Fibroblast of skin of left quadriceps (primary cell): ENCODE results near the gene NBL1.
A peak's percentile ranks its signal among the peaks of the same experiment; 100 is the strongest.

Source experiments
- DNase-seq, 2 experiments: peaks; one replicate each; pipeline ENCODE4 v3.0.0-alpha.2; 2013; ENCODE audit warnings: low read depth in 2 of 2

NBL1 gene

GRCh38 chr1:19670787-19671186 lies 26.7 kb downstream of the NBL1 start:
- no peak for DNase-seq

GRCh38 chr1:19672237-19672636 lies 28.1 kb downstream of the NBL1 start:
- DNase-seq: no peak

GRCh38 chr1:19675797-19676196 lies 31.7 kb downstream of the NBL1 start:
- DNase-seq: no peak

GRCh38 chr1:19676438-19676922 lies 32.4 kb downstream of the NBL1 start:
- peak; percentile 31 to 34 for DNase-seq

- no peak for DNase-seq
Observed at GRCh38 chr1:19678493-19678892, 34.4 kb downstream of the NBL1 start.

GRCh38 chr1:19678931-19679453 lies 34.9 kb downstream of the NBL1 start:
- DNase-seq: no peak

- DNase-seq: no peak
Observed at GRCh38 chr1:19679691-19680090, 35.6 kb downstream of the NBL1 start.

- no peak for DNase-seq
Observed at GRCh38 chr1:19680644-19681043, 36.5 kb downstream of the NBL1 start.

GRCh38 chr1:19682257-19682656 lies 38.1 kb downstream of the NBL1 start:
- DNase-seq: peak; percentile 81 to 84

- DNase-seq: no peak
Observed at GRCh38 chr1:19682901-19683300, 38.8 kb downstream of the NBL1 start.

- no peak for DNase-seq
Observed at GRCh38 chr1:19683351-19683750, 39.2 kb downstream of the NBL1 start.

GRCh38 chr1:19684677-19685076 lies 40.6 kb downstream of the NBL1 start:
- DNase-seq: no peak

- no peak for DNase-seq
Observed at GRCh38 chr1:19685994-19686393, 41.9 kb downstream of the NBL1 start.

- no peak for DNase-seq
Observed at GRCh38 chr1:19687414-19687813, 43.3 kb downstream of the NBL1 start.

- DNase-seq: no peak
Observed at GRCh38 chr1:19688041-19688842, 44.1 kb downstream of the NBL1 start.

- no peak for DNase-seq
Observed at GRCh38 chr1:19689085-19689757, 45.1 kb downstream of the NBL1 start.

GRCh38 chr1:19689856-19690255 lies 45.7 kb downstream of the NBL1 start:
- DNase-seq: no peak

GRCh38 chr1:19690342-19690741 lies 46.2 kb downstream of the NBL1 start:
- no peak for DNase-seq

- no peak for DNase-seq
Observed at GRCh38 chr1:19694298-19694697, 50.2 kb downstream of the NBL1 start.

GRCh38 chr1:19695772-19696171 lies 51.7 kb downstream of the NBL1 start:
- no peak for DNase-seq

GRCh38 chr1:19696820-19697219 lies 52.7 kb downstream of the NBL1 start:
- DNase-seq: no peak

- DNase-seq: no peak
Observed at GRCh38 chr1:19698181-19698580, 54.1 kb downstream of the NBL1 start.
